HG03135 (cell line): ENCODE measurements around the gene MACF1.
A peak's percentile ranks its signal among the peaks of the same experiment; 100 is the strongest.

ENCODE experiments used
- ATAC-seq: cut with Tn5 transposase; IDR thresholded peaks from one replicate; pipeline ENCODE4 v1.9.1; 2021; ENCODE audit warnings: mild to moderate bottlenecking, moderate library complexity; ENCODE audit not compliant: unreplicated experiment

The MACF1 gene

GRCh38 chr1:39258925-39259244 lies 54.4 kb downstream of the MACF1 start:
- ATAC-seq, result no peak

GRCh38 chr1:39261712-39262221 lies 57.3 kb downstream of the MACF1 start:
- no peak for ATAC-seq

GRCh38 chr1:39262802-39263201 lies 58.3 kb downstream of the MACF1 start:
- ATAC-seq, result no peak

GRCh38 chr1:39266269-39266668 lies 61.8 kb downstream of the MACF1 start:
- no peak for ATAC-seq

- ATAC-seq, result no peak
Measured at GRCh38 chr1:39266792-39267191, 62.3 kb downstream of the MACF1 start.

GRCh38 chr1:39268112-39268581 lies 63.7 kb downstream of the MACF1 start:
- ATAC-seq, result no peak

- no peak for ATAC-seq
Measured at GRCh38 chr1:39268906-39269305, 64.4 kb downstream of the MACF1 start.

- peak; percentile 21 for ATAC-seq
Measured at GRCh38 chr1:39269349-39269748, 64.9 kb downstream of the MACF1 start.

- peak; percentile 68 for ATAC-seq
Measured at GRCh38 chr1:39269791-39270342, 65.4 kb downstream of the MACF1 start.

GRCh38 chr1:39270368-39270767 lies 65.9 kb downstream of the MACF1 start:
- ATAC-seq, result no peak

- ATAC-seq, result no peak
Measured at GRCh38 chr1:39272027-39272797, 67.7 kb downstream of the MACF1 start.

GRCh38 chr1:39272798-39273469 lies 68.4 kb downstream of the MACF1 start:
- no peak for ATAC-seq

GRCh38 chr1:39275836-39276507 lies 71.5 kb downstream of the MACF1 start:
- ATAC-seq, result no peak

- ATAC-seq, result no peak
Measured at GRCh38 chr1:39277879-39278278, 73.4 kb downstream of the MACF1 start.

- ATAC-seq, result no peak
Measured at GRCh38 chr1:39282537-39283216, 78.2 kb downstream of the MACF1 start.

GRCh38 chr1:39283858-39284257 lies 79.4 kb downstream of the MACF1 start:
- ATAC-seq, result no peak

- no peak for ATAC-seq
Measured at GRCh38 chr1:39287541-39287940, 83.0 kb downstream of the MACF1 start.

GRCh38 chr1:39288735-39289465 lies 84.4 kb downstream of the MACF1 start:
- no peak for ATAC-seq

GRCh38 chr1:39292401-39292800 lies 87.9 kb downstream of the MACF1 start:
- ATAC-seq, result no peak

GRCh38 chr1:39293375-39294070 lies 89.0 kb downstream of the MACF1 start:
- ATAC-seq, result no peak
